SHP77 (cell line): ENCODE data around the gene POLR2E.

ENCODE experiments used
- DNase-seq, 2 experiments: peaks; one replicate each; lab custom pipeline; 2025; lab: John Stamatoyannopoulos, UW

The POLR2E gene

GRCh38 chr19:1080360-1081161 lies 14.6 kb downstream of the POLR2E start:
- DNase-seq: no peak

- DNase-seq: no peak
Measured at GRCh38 chr19:1079566-1080111, 15.5 kb downstream of the POLR2E start.

GRCh38 chr19:1076951-1077350 lies 18.2 kb downstream of the POLR2E start:
- DNase-seq: no peak

- DNase-seq: no peak
Measured at GRCh38 chr19:1076046-1076386, 19.2 kb downstream of the POLR2E start.

GRCh38 chr19:1074544-1075283 lies 20.5 kb downstream of the POLR2E start:
- DNase-seq: peak; percentile 75 to 88

- no peak for DNase-seq
Measured at GRCh38 chr19:1073956-1074517, 21.1 kb downstream of the POLR2E start.

GRCh38 chr19:1073063-1073955 lies 21.9 kb downstream of the POLR2E start:
- DNase-seq: no peak

GRCh38 chr19:1072371-1073015 lies 22.7 kb downstream of the POLR2E start:
- no peak for DNase-seq

GRCh38 chr19:1070931-1071791 lies 24.0 kb downstream of the POLR2E start:
- DNase-seq: no peak

GRCh38 chr19:1070576-1070930 lies 24.6 kb downstream of the POLR2E start:
- DNase-seq: no peak

GRCh38 chr19:1069009-1069779 lies 26.0 kb downstream of the POLR2E start:
- DNase-seq: no peak

GRCh38 chr19:1068009-1069001 lies 26.9 kb downstream of the POLR2E start:
- DNase-seq: no peak

- no peak for DNase-seq
Measured at GRCh38 chr19:1067341-1067957, 27.7 kb downstream of the POLR2E start.

- DNase-seq: no peak
Measured at GRCh38 chr19:1066748-1067340, 28.3 kb downstream of the POLR2E start, which contains the start of gene ARHGAP45. TSS of gene ARHGAP45 (plus strand) at chr19:1067167. CDS start at chr19:1067406, 239 bp downstream.

- no peak for DNase-seq
Measured at GRCh38 chr19:1066251-1066747, 28.9 kb downstream of the POLR2E start.

GRCh38 chr19:1065606-1066109 lies 29.5 kb downstream of the POLR2E start:
- no peak for DNase-seq
